Lung (tissue), 12 donors: Measurements from ENCODE around the gene MYL6B. TPM values are rescaled to one million over a fixed set of nuclear protein-coding genes. Genes with fewer than 3 reads are reported as not detected.

ENCODE experiments used
- ATAC-seq: fragments of 200-7000 bp; cut with Tn5 transposase; one replicate; pipeline ENCODE4 v1.9.1; 2020; ENCODE audit warnings: moderate number of reproducible peaks; ENCODE audit not compliant: insufficient read depth, low FRiP score
- DNase-seq, 3 donors: peaks; one replicate each; pipeline ENCODE4 v3.0.0-alpha.2; 2013 to 2017
- H3K27ac ChIP-seq, 2 donors: one replicate each; pipeline ENCODE4 v1.5.1; 2013; ENCODE audit warnings: mild to moderate bottlenecking in 2 of 2, moderate library complexity in 2 of 2, control low read depth in 1 of 2, inconsistent platforms in 1 of 2, low read depth in 1 of 2, low read length in 1 of 2
- H3K27me3 ChIP-seq, 3 donors: one replicate each; pipeline ENCODE4 v1.5.1; 2013; ENCODE audit warnings: low read length in 2 of 3; ENCODE audit not compliant: control insufficient read depth in 3 of 3, insufficient read depth in 3 of 3
- H3K36me3 ChIP-seq, 4 donors: one replicate each; pipeline ENCODE4 v1.5.1; 2013; ENCODE audit warnings: low read length in 4 of 4, mild to moderate bottlenecking in 1 of 4, moderate library complexity in 1 of 4; ENCODE audit not compliant: control insufficient read depth in 4 of 4, insufficient read depth in 4 of 4
- H3K4me1 ChIP-seq, 5 donors: one replicate each; pipeline ENCODE4 v1.5.1; 2013; ENCODE audit warnings: low read length in 5 of 5, mild to moderate bottlenecking in 2 of 5, moderate library complexity in 1 of 5; ENCODE audit not compliant: control insufficient read depth in 5 of 5, insufficient read depth in 5 of 5
- H3K4me3 ChIP-seq: one replicate; pipeline ENCODE4 v1.5.1; 2013; ENCODE audit warnings: mild to moderate bottlenecking, control low read depth, moderate library complexity
- H3K9ac ChIP-seq, 2 donors: one replicate each; pipeline ENCODE4 v1.5.1; 2013; ENCODE audit warnings: low read length in 2 of 2, control low read depth in 1 of 2; ENCODE audit not compliant: insufficient read depth in 1 of 2
- H3K9me3 ChIP-seq, 4 donors: one replicate each; pipeline ENCODE4 v1.5.1; 2013; ENCODE audit warnings: low read length in 3 of 4, mild to moderate bottlenecking in 1 of 4, moderate library complexity in 1 of 4; ENCODE audit not compliant: control insufficient read depth in 4 of 4, insufficient read depth in 3 of 4
- WGBS, 2 donors: extraction: QIAGEN DNeasy Blood & Tissue Kit; methylation state at CpG; one replicate each; pipeline ENCODE4 v1.1.7; 2013; 5-methylcytosine and 5-hydroxymethylcytosine counted together
- polyA plus RNA-seq, 2 donors: library from polyadenylated mRNA; stranded (reverse); fragments of 200-250 nt; gene quantifications; one replicate each; pipeline ENCODE4 v1.2.1, GENCODE V29; 2013
- total RNA-seq, 2 donors: library from RNA; depleted of rRNA in 1 of 2; stranded (reverse); fragments of >200 nt in 1 of 2; gene quantifications; one replicate each; pipeline ENCODE4 v1.2.1, GENCODE V29; 2014 to 2021
- TF ChIP-seq, protein P1 (sequence below): IDR thresholded peaks from 2 replicates; pipeline ENCODE4 v1.5.1; 2012; ENCODE audit warnings: mild to moderate bottlenecking; ENCODE audit errors: control extremely low read depth, extremely low read depth
- donor health status: control.
- donor health status: control.
- donor health status: Bipolar disorder and iron deficiency.
- donor health status: healthy.
- donor health status: DM: yes; HTN: yes; CAD: no.

The MYL6B gene
- total and polyA plus RNA-seq, 4 donors = 20.7 to 46.1 (median 39.7) TPM

DNA sequence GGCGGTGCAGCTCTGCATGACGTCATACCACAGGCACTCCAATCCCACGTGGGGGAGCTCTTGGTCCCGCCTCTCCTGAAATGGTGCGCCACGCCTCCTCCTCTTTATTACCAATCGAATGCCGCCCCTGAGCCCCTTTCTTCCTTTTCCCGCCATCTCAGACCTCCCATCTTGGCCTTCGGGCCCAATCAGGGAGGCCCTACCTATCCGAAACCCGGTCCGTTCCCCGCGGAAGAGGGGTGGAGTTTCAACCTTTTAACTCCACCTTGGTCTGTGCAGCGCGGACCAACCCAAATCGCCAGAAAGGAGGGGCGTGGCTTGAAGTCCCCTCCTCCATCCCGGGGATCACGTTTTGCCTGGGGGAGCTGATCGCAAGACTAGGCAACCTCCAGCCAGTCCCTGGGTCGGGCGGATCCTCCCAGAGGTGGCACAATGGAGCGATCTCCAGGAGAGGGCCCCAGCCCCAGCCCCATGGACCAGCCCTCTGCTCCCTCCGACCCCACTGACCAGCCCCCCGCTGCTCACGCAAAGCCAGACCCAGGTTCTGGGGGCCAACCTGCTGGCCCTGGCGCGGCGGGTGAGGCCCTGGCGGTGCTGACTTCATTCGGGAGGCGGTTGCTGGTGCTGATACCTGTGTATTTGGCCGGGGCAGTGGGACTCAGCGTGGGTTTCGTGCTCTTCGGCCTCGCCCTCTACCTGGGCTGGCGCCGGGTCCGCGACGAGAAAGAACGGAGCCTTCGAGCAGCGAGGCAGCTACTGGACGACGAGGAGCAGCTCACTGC lies 24.3 kb upstream of the MYL6B start, which contains the start of gene ESYT1:
TSS of gene ESYT1 (plus strand) at position 380 of the 782 bp plus-strand sequence. CDS start at position 433, 53 bp downstream.
- TF ChIP-seq, protein P1, sequence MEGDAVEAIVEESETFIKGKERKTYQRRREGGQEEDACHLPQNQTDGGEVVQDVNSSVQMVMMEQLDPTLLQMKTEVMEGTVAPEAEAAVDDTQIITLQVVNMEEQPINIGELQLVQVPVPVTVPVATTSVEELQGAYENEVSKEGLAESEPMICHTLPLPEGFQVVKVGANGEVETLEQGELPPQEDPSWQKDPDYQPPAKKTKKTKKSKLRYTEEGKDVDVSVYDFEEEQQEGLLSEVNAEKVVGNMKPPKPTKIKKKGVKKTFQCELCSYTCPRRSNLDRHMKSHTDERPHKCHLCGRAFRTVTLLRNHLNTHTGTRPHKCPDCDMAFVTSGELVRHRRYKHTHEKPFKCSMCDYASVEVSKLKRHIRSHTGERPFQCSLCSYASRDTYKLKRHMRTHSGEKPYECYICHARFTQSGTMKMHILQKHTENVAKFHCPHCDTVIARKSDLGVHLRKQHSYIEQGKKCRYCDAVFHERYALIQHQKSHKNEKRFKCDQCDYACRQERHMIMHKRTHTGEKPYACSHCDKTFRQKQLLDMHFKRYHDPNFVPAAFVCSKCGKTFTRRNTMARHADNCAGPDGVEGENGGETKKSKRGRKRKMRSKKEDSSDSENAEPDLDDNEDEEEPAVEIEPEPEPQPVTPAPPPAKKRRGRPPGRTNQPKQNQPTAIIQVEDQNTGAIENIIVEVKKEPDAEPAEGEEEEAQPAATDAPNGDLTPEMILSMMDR = no peak
- peak within 1 kb of the TSS; percentile 77 for H3K4me3 ChIP-seq
- H3K27me3 ChIP-seq = no peaks in the 10 kb centered on the region
- 0% methylated on average over 49 of the region's 49 CpGs for WGBS, 2 donors
- H3K36me3 ChIP-seq = peaks cover 2 to 27% (median 20%) of the 10 kb centered on the region in 4 donors
- peak; percentile 96 for ATAC-seq
- H3K4me1 ChIP-seq = peaks cover 0 to 27% (median 12%) of the 10 kb centered on the region in 5 donors
- peak within 1 kb of the TSS; percentile 82 to 88 for H3K27ac ChIP-seq
- no peaks in the 10 kb centered on the region for H3K9me3 ChIP-seq
- H3K9ac ChIP-seq = peak within 1 kb of the TSS; percentile 50 to 84
- DNase-seq = peak; percentile 99 to 100 (median 100)

DNA sequence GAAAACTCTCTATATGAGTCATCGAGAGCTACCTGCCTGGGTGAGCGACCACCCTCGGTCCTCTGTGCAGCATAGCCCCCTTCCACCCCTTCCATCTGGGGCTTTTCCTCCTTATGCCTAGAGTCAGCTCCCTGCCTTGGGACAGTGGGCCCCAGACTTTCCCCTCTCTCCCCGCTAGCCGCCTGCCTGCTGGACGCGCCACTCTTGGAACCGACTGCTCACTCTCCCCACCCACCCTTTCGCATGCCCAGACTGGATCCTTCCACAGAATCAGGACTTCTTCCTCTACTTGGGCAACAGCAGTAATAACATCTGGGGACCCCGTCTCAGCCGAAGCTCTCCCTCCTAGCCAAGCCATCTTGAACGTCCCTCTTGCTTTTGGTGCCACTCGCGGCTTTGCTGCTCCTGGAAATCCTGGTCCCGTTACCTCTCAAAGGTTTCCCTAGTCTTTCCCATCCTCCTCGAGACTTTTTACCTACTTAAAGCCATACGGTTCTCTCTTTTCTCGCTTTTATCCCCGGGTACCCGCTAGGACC lies 23.6 kb upstream of the MYL6B start:
- TF ChIP-seq, protein P1 = no peak
- peak; percentile 50 to 60 (median 60) for DNase-seq

DNA sequence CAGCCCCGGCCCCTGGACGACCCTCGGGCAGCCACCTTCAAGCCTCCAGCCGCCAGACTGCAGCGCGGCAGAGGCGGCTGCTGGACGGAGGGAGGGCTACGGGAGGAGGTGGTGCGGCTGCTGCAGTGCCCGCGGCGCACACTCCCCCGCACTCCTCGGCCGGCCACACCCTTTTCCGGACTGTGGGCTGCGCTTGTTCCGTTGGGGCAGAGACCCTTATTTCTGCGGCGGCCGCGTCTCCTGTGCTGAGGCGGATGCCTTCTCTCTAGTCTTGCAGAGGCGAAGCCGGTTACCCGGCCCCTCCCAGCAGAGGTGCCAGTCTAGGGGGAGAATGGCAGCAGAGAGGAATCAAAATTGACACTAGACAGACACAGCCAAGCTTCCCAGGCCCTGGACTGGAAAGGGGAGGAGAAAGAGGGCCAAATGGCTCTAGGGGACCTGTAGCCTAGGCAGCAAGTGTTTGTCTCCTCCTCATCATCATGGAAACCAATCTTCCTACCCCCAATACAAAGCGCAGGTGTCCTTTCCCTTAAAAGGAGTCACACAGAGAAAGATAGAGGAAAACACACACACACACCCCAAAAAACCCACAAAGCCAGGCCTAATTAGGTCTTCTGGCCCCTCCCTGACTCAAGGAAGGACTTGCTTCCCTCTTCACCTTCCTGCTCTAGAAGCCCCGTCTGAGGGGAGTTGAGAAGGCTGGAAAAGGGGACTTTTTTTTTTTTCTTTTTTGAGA lies 23.0 kb upstream of the MYL6B start:
- Histone ChIP-seq H3K4me1 (peaks cover 0 to 27% (median 12%) of the 10 kb centered on the region in 5 donors), H3K27me3 (no peaks in the 10 kb centered on the region), H3K9me3 (no peaks in the 10 kb centered on the region), H3K4me3 (peak overlapping the region; percentile 77), H3K27ac (peak overlapping the region; percentile 71 to 88), H3K9ac (peak overlapping the region in 1 of 2 donors; percentile 82), H3K36me3 (peaks cover 14 to 39% (median 32%) of the 10 kb centered on the region in 4 donors)
- TF ChIP-seq, protein P1 = no peak
- WGBS, 2 donors = 0 to 2% methylated on average over 29 of the region's 29 CpGs
- peak; percentile 67 to 74 (median 68) for DNase-seq
- peak; percentile 13 for ATAC-seq

More for the DNA sequence above, 23.6 kb upstream of the MYL6B start:
- Histone ChIP-seq H3K9ac (peak overlapping the region; percentile 50 to 82), H3K36me3 (peaks cover 8 to 33% (median 26%) of the 10 kb centered on the region in 4 donors), H3K27ac (peak overlapping the region; percentile 71 to 88), H3K4me1 (peaks cover 0 to 27% (median 12%) of the 10 kb centered on the region in 5 donors), H3K9me3 (no peaks in the 10 kb centered on the region), H3K27me3 (no peaks in the 10 kb centered on the region), H3K4me3 (peak overlapping the region; percentile 77)
- no peak for ATAC-seq
- 0% methylated on average over 20 of the region's 20 CpGs for WGBS, 2 donors
